Spleen (tissue), 7 donors: ENCODE data around the gene MAPKAP1.

Experiments used
- CTCF ChIP-seq, 11 experiments: fragments of 200-600 bp in 7 of 11; fragments of 450-650 bp in 4 of 11; sonication (generic) in 4 of 11; IDR thresholded peaks in 8 of 11; conservative IDR thresholded peaks in 3 of 11; 1 replicate in 7 of 11; 2 replicates in 4 of 11; pipeline versions ENCODE4 v1.4.0 to v1.8.0; 2016 to 2021; ENCODE audit warnings: antibody characterized with exemption in 11 of 11, inconsistent platforms in 4 of 11, mild to moderate bottlenecking in 1 of 11
- POLR2A ChIP-seq, 3 donors: fragments of 450-650 bp; IDR thresholded peaks; one replicate each; pipeline ENCODE4 v1.5.1; 2017; ENCODE audit warnings: antibody characterized with exemption in 3 of 3, mild to moderate bottlenecking in 1 of 3
- POLR2AphosphoS5 ChIP-seq, 3 donors: sonication (generic); formaldehyde crosslinking; IDR thresholded peaks; one replicate each; pipeline ENCODE4 v1.5.1; 2017; ENCODE audit warnings: antibody characterized with exemption in 3 of 3
- donor health status: DM: no; HTN: no; CAD: no; lungs with moderate emphysema.
- donor health status: DM: no; HTN: no; CAD: no.
- donor health status: DM: no; HTN: no; CAD: no.

DNA sequence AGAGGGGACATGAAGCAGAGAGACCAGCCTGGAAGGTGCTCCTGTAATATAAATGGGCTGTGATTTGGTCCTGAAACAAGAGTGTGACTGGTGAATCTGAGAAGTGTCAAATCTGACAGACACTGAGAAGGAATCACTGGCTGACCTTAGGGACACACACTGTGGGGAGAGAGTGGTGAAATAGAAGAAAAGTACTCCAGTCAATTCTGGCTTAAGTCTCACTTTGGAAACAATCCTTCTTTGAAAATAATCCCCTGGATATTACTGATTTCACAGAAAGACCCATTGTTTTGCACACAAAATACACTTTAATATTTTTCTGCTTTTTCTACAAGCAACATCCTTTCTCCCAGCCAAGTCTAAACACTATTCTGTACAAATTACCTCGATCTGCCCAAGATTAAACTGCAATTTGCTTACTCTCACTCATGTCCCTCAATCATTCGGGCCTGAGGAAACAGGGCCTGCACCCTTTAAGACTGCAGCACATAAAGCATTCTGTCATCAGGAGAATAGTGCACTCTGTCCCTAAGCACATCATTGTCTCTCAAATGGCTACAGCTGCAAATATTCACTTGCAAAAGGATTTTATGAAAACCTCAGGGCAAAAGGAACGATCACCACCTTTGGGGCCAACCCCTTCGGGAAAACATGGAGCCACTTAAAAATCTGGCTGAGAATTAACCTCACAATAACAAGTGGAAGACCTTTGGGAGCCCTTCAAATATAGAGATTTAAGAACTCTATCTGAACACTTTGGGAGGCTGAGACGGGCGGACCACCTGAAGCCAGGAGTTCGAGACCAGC, 68.6 kb downstream of the MAPKAP1 start:
- TF ChIP-seq CTCF (IDR thresholded peaks at IDR 0.05 in 8 of 11, conservative IDR thresholded peaks at IDR 0.05 in 3 of 11) (no peak), POLR2A (IDR thresholded peaks at IDR 0.05) (no peak), POLR2AphosphoS5 (IDR thresholded peaks at IDR 0.05) (no peak)
